Left lobe of liver (tissue), 2 donors: Measurements from ENCODE around the gene NR2E1. TPM values are rescaled to one million over a fixed set of nuclear protein-coding genes. Genes with fewer than 3 reads are reported as not detected.

ENCODE experiments used
- ATAC-seq: fragments of 200-7000 bp; cut with Tn5 transposase; one replicate; pipeline ENCODE4 v1.9.1; 2020; ENCODE audit warnings: mild to moderate bottlenecking, moderate library complexity
- DNase-seq: peaks from one replicate; pipeline ENCODE4 v3.0.0-alpha.2; 2020; ENCODE audit warnings: low spot score
- total RNA-seq: library from RNA; stranded (reverse); gene quantifications from one replicate; pipeline ENCODE4 v1.2.1, GENCODE V29; 2021
- donor health status: DM: no; HTN: no; CAD: no; lungs with moderate emphysema.
- donor health status: DM: no; HTN: yes; CAD: no.

NR2E1 gene
- total RNA-seq, 1 donor from 2014 or later, result not detected

GRCh38 chr6:108203189-108204112 is 37.6 kb downstream of the NR2E1 start:
- peak; percentile 62 for DNase-seq
- ATAC-seq, result peak; percentile 86

GRCh38 chr6:108207013-108207412 is 41.2 kb downstream of the NR2E1 start:
- ATAC-seq (no peak), DNase-seq (no peak)

GRCh38 chr6:108209738-108210137 is 43.9 kb downstream of the NR2E1 start:
- ATAC-seq, result no peak
- DNase-seq, result no peak

- ATAC-seq (no peak), DNase-seq (no peak)
Observed at GRCh38 chr6:108210556-108210955, 44.7 kb downstream of the NR2E1 start.

GRCh38 chr6:108211671-108212070 is 45.8 kb downstream of the NR2E1 start:
- DNase-seq (no peak), ATAC-seq (no peak)

- DNase-seq (no peak), ATAC-seq (no peak)
Observed at GRCh38 chr6:108222064-108222463, 56.2 kb downstream of the NR2E1 start.

GRCh38 chr6:108222504-108222903 is 56.7 kb downstream of the NR2E1 start:
- ATAC-seq, result no peak
- DNase-seq, result no peak

GRCh38 chr6:108227290-108227689 is 61.5 kb downstream of the NR2E1 start:
- DNase-seq (no peak), ATAC-seq (peak; percentile 51)

- ATAC-seq, result no peak
- no peak for DNase-seq
Observed at GRCh38 chr6:108228416-108228815, 62.6 kb downstream of the NR2E1 start.

- DNase-seq, result no peak
- no peak for ATAC-seq
Observed at GRCh38 chr6:108235127-108235526, 69.3 kb downstream of the NR2E1 start.

GRCh38 chr6:108236791-108237190 is 71.0 kb downstream of the NR2E1 start:
- DNase-seq (no peak), ATAC-seq (no peak)

GRCh38 chr6:108238322-108238721 is 72.5 kb downstream of the NR2E1 start:
- ATAC-seq (no peak), DNase-seq (no peak)

Other genes starting within 250 kb of the NR2E1 start
- gene SEC63, start 207.8 kb upstream of the NR2E1 start, total RNA-seq, result 77.3 TPM
- 18.9 TPM for gene OSTM1, start 91.3 kb upstream of the NR2E1 start, total RNA-seq
- gene SNX3, start 95.0 kb downstream of the NR2E1 start, total RNA-seq, result 62.3 TPM
- 7.0 TPM for gene AFG1L, start 129.0 kb downstream of the NR2E1 start, total RNA-seq